ENCODE data around the gene WDR49. TPM values are rescaled to one million over a fixed set of nuclear protein-coding genes. Genes with fewer than 3 reads are reported as not detected.

Gene WDR49
- total and polyA plus RNA-seq, 2 experiments from 2014 or later: not detected

- H4K20me1 ChIP-seq (ENCODE audit: insufficient read depth, poor library complexity, severe bottlenecking): no peaks in the 10 kb centered on the region
- H3K36me3 ChIP-seq (replicated peaks; ENCODE audit: insufficient read depth, low read depth): no peaks in the 10 kb centered on the region
- H3K79me2 ChIP-seq: no peaks in the 10 kb centered on the region
- 36% methylated on average over 1 of the region's 1 CpG for WGBS (ENCODE audit: low lambda C conversion rate, missing lambda C conversion rate)
- no peak overlapping the region for H3K4me2 ChIP-seq
- DNase-seq (ENCODE audit: low spot score): no peak
- H3K9me2 ChIP-seq (replicated peaks; ENCODE audit: insufficient read depth): no peaks in the 10 kb centered on the region
- H3K4me3 ChIP-seq: no peak overlapping the region
- no peak for TF ChIP-seq CTCF (IDR thresholded peaks at IDR 0.05; ENCODE audit: poor library complexity)
- TF ChIP-seq EZH2 (IDR thresholded peaks at IDR 0.05; ENCODE audit: borderline replicate concordance): no peak
- TF ChIP-seq EZH2phosphoT487 (IDR thresholded peaks at IDR 0.05; ENCODE audit: low read depth, severe bottlenecking, unreplicated experiment): no peak
- H3K9me3 ChIP-seq (ENCODE audit: low read depth): no peaks in the 10 kb centered on the region
- no peak overlapping the region for H3K27ac ChIP-seq
- H3K4me1 ChIP-seq (ENCODE audit: insufficient read depth): peaks cover 3% of the 10 kb centered on the region
- H2AFZ ChIP-seq: no peak overlapping the region
- no peaks in the 10 kb centered on the region for H3K27me3 ChIP-seq
These were observed 4.0 kb downstream of the WDR49 start for GRCh38 chr3:167649746-167650145.

- 63% methylated on average over 1 of the region's 1 CpG for WGBS (ENCODE audit: low lambda C conversion rate, missing lambda C conversion rate)
- H3K9me2 ChIP-seq (replicated peaks; ENCODE audit: insufficient read depth): no peaks in the 10 kb centered on the region
These were observed 9.1 kb downstream of the WDR49 start for GRCh38 chr3:167644611-167645010.

GRCh38 chr3:167631471-167631870 lies 22.3 kb downstream of the WDR49 start:
- H3K9me2 ChIP-seq (replicated peaks; ENCODE audit: insufficient read depth): no peaks in the 10 kb centered on the region
- H3K4me3 ChIP-seq: no peak overlapping the region
- 88% methylated on average over 5 of the region's 5 CpGs for WGBS (ENCODE audit: low lambda C conversion rate, missing lambda C conversion rate)
- H3K4me1 ChIP-seq (ENCODE audit: insufficient read depth): no peaks in the 10 kb centered on the region
- no peak overlapping the region for H2AFZ ChIP-seq
- H3K27me3 ChIP-seq: no peaks in the 10 kb centered on the region
- H3K79me2 ChIP-seq: no peaks in the 10 kb centered on the region
- no peak overlapping the region for H3K4me2 ChIP-seq
- no peaks in the 10 kb centered on the region for H3K36me3 ChIP-seq (replicated peaks; ENCODE audit: insufficient read depth, low read depth)
- TF ChIP-seq EZH2 (IDR thresholded peaks at IDR 0.05; ENCODE audit: borderline replicate concordance) (no peak), EZH2phosphoT487 (IDR thresholded peaks at IDR 0.05; ENCODE audit: low read depth, severe bottlenecking, unreplicated experiment) (no peak), CTCF (IDR thresholded peaks at IDR 0.05; ENCODE audit: poor library complexity) (no peak)
- no peaks in the 10 kb centered on the region for H4K20me1 ChIP-seq (ENCODE audit: insufficient read depth, poor library complexity, severe bottlenecking)
- no peak for DNase-seq (ENCODE audit: low spot score)
- no peaks in the 10 kb centered on the region for H3K9me3 ChIP-seq (ENCODE audit: low read depth)
- no peak overlapping the region for H3K27ac ChIP-seq

More at GRCh38 chr3:167644611-167645010, 9.1 kb downstream of the WDR49 start:
- Histone ChIP-seq H2AFZ (no peak overlapping the region), H4K20me1 (ENCODE audit: insufficient read depth, poor library complexity, severe bottlenecking) (no peaks in the 10 kb centered on the region), H3K9me3 (ENCODE audit: low read depth) (no peaks in the 10 kb centered on the region), H3K4me3 (no peak overlapping the region), H3K79me2 (no peaks in the 10 kb centered on the region), H3K4me1 (ENCODE audit: insufficient read depth) (no peaks in the 10 kb centered on the region), H3K27ac (no peak overlapping the region), H3K27me3 (no peaks in the 10 kb centered on the region), H3K36me3 (replicated peaks; ENCODE audit: insufficient read depth, low read depth) (no peaks in the 10 kb centered on the region), H3K4me2 (no peak overlapping the region)
- no peak for TF ChIP-seq EZH2phosphoT487 (IDR thresholded peaks at IDR 0.05; ENCODE audit: low read depth, severe bottlenecking, unreplicated experiment)
- no peak for TF ChIP-seq EZH2 (IDR thresholded peaks at IDR 0.05; ENCODE audit: borderline replicate concordance)
- TF ChIP-seq CTCF (IDR thresholded peaks at IDR 0.05; ENCODE audit: poor library complexity): no peak
- no peak for DNase-seq (ENCODE audit: low spot score)

- Histone ChIP-seq H3K79me2 (no peaks in the 10 kb centered on the region), H3K9me2 (replicated peaks; ENCODE audit: insufficient read depth) (no peaks in the 10 kb centered on the region), H3K27me3 (no peaks in the 10 kb centered on the region), H3K4me2 (no peak overlapping the region), H3K9me3 (ENCODE audit: low read depth) (no peaks in the 10 kb centered on the region), H3K4me1 (ENCODE audit: insufficient read depth) (no peaks in the 10 kb centered on the region), H2AFZ (no peak overlapping the region), H4K20me1 (ENCODE audit: insufficient read depth, poor library complexity, severe bottlenecking) (no peaks in the 10 kb centered on the region), H3K36me3 (replicated peaks; ENCODE audit: insufficient read depth, low read depth) (no peaks in the 10 kb centered on the region), H3K4me3 (no peak overlapping the region), H3K27ac (no peak overlapping the region)
- DNase-seq (ENCODE audit: low spot score): peak; percentile 21
- no peak for TF ChIP-seq EZH2 (IDR thresholded peaks at IDR 0.05; ENCODE audit: borderline replicate concordance)
- TF ChIP-seq EZH2phosphoT487 (IDR thresholded peaks at IDR 0.05; ENCODE audit: low read depth, severe bottlenecking, unreplicated experiment): no peak
- no peak for TF ChIP-seq CTCF (IDR thresholded peaks at IDR 0.05; ENCODE audit: poor library complexity)
These were observed 27.3 kb downstream of the WDR49 start for GRCh38 chr3:167626490-167626889.

All from hepatocyte (in vitro differentiated cells).